CD4-positive, alpha-beta T cell treated with Interleukin-2 at 100 ng/mL for 4 hours (primary cell): Measurements from ENCODE around the gene NGFR.
"Not testable (repeated sequence)": the region's sequence is repeated elsewhere in the genome, so short reads cannot be mapped to it uniquely, and the experiment has no call there.

ENCODE experiments used
- DNase-seq: peaks from one replicate; pipeline ENCODE4 v3.0.0-alpha.2; 2020; ENCODE audit warnings: low spot score

NGFR gene

GRCh38 chr17:49496183-49496866, 1.2 kb downstream of the NGFR start:
- DNase-seq = peak; percentile 82

DNA sequence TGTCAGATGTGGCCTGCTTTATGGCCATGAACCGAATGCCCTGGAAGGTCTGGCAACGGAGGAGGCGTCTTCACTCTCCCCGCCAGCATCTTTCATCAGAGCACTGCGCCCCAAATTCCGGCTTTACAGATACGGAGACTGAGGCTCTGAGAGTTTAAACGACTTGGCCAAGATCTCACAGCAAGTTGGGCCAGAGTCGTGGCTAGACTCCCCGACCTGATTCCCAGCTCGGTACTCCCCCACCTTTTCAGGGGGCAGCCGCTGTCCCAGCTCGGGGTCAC, 1.7 kb downstream of the NGFR start:
- DNase-seq = no peak

DNA sequence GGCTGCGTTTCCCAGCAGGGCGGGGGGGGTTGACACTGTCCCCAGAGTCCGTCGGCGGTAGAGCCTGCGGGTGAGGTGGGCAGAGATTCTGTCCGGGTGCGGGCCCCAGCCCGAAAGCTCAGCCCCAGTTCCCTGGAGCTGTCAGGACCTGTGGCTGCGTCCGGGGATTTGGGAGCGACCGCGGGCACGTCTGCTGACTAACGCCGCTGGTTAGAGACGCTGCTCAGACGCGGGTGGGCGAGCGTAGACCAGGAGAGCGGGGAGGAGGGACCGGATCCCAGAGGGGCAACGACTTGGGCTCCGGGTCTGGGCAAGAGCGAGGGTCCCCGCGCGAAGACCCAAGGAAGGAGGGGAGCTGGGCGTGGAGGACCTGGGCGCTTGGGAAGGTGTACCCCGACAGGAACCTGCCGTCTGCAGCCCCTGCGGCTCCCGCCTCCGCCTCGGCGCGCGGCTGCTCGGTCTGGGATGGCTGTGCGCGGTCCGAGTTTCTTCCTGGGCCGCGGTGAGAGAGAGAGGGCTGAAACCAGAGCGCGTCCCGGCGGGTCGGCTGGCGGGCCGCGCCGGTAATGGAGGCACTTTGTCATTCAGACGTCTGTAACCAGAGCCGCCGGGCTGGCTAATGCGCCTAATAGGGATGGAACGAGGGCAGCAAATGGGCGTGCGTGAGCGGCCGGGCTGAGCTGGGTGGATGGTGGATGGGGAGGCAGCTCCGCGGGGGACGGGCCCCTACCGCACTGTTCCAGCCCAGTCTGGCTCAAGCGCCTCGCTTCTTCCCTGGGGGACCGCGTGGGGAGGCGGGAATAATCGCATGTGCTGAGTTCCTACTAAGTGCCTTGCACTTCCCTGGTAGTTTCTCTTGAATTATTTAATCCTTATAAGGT, 2.3 kb downstream of the NGFR start:
- DNase-seq = no peak

DNA sequence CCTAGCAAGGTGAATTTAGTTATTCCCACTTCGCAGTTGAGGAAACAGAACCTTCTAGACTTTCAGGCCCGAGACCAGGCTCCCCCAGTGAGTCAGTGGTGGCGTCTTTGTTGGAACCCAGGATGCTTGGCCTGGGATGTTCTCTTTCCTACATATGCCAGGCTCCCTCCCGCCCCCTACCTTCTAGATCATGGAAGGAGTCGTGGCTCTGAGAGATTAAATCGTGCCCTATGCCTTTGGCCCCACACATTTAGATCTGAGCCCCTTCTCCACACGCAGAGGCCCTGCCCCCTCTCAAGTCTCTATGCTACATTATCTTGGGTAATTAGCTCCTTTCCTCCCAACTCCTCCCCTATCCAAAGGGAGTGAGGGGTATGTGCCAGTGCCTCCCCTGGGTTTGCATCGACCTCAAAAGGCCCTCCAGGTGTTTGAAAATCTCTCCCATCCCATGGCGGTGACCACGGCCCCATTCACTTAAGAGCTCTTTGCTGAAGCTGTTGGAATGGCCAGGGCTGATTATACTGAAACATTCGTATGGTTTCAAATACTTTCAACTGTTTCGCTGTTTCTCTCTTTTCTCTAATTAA, 3.0 kb downstream of the NGFR start:
- no peak for DNase-seq

DNA sequence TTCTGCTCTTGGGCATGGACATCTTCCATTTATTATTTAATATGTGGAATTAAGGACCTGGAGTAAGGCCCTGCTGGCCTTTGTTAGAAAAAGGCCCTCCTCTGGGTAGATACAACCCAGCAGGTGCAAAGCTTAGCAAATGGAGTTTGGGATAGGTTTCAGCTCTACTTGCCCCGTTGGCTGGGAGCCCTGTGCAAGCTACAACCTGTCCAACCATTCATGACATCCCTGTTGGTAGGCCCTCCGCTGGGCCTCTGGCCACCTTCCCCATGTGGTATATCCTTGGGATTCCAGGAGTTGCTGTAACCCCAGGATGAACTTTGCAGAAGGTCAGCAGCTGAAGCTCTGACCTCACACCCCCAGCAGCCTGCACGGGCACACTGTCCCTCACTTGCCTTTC, 6.4 kb downstream of the NGFR start:
- no peak for DNase-seq

DNA sequence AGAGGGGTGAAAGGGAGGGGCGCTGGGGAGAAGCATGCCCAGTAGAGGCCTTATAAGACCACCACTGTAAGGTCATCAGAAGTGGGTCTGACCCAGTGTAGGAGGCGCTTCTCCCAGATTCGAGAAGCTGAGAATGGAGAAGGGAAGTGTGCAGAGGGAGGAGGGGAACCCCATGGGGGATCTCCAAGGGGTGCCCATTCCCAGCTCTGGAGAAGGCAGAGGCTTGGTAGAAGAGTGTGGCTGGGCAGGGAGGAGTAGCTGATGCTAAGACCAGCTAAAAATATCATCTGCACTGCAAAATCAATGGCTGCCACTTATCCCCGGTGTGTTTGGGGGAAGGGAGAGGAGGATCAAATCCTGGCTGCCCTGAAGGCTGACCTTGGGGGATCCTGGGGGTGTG, 7.2 kb downstream of the NGFR start:
- no peak for DNase-seq

GRCh38 chr17:49502680-49503079, 7.6 kb downstream of the NGFR start:
- DNase-seq = not testable (repeated sequence)

GRCh38 chr17:49504369-49504768, 9.3 kb downstream of the NGFR start:
- no peak for DNase-seq

DNA sequence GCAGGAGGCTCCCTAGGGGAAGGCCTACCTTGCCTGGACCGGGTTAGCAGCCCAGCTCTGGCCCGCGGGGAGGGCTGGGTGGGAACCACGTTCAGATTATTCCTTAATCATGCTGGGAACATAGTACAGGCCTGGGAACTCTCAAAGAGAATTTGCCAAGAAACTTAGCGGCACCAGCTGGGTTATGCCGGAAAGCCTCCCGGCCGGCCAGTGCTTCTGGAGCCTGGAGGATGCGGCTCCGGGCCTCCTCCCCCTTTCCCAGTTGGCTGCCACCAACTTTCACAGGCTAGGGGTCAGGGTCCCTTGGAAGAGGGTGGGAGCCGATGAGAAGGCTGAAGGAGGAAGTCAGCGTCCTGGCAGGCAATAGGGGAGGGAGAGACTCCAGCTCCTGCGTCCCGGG, 10.8 kb downstream of the NGFR start:
- no peak for DNase-seq

DNA sequence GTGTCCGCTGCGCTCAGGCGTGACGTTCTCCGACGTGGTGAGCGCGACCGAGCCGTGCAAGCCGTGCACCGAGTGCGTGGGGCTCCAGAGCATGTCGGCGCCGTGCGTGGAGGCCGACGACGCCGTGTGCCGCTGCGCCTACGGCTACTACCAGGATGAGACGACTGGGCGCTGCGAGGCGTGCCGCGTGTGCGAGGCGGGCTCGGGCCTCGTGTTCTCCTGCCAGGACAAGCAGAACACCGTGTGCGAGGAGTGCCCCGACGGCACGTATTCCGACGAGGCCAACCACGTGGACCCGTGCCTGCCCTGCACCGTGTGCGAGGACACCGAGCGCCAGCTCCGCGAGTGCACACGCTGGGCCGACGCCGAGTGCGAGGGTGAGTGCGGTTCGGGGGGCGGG, 11.2 kb downstream of the NGFR start:
- no peak for DNase-seq

DNA sequence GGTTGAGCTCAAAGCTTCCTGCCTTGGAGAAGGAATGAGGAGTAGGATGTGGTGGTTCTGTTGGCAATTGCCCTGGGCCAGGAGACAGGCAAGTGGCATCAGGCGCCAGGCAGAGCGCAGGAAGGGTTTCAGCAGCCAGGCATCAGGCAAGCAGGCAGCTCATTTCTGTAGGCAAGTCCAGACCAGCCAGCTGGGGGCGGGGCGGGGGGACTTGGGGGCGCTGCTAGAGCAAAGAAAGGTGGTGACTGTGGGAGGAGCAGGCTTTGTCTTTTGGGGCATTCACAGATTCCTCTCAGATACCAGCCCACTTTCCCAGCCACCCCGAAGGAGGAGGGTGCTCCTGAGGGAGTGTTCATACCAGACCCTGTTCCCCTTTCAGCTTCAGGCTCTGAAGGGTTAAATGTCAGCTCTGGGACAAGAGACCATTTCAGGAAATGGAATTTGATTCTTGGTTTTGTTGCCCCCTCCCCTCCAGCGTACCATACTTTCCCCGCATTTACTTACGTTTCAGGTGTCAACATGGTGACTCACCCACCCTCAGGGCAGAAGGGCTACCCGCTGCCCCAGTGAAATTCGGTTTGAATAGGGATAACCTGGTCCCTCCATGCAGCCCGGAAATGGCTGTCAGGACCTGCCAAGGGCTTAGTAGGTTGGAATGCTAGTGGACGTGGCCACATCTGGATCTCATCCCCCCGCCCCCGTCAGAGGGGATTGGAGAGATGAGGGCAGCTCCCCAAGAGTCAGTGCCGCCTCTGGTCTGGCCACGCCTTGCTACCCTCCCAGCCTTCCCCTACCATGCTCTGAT, 13.2 kb downstream of the NGFR start:
- DNase-seq = no peak

- no peak for DNase-seq
Measured at GRCh38 chr17:49508866-49509587, 13.9 kb downstream of the NGFR start.

GRCh38 chr17:49509588-49509917, 14.5 kb downstream of the NGFR start:
- DNase-seq = no peak

GRCh38 chr17:49510059-49510719, 15.1 kb downstream of the NGFR start:
- DNase-seq = no peak

DNA sequence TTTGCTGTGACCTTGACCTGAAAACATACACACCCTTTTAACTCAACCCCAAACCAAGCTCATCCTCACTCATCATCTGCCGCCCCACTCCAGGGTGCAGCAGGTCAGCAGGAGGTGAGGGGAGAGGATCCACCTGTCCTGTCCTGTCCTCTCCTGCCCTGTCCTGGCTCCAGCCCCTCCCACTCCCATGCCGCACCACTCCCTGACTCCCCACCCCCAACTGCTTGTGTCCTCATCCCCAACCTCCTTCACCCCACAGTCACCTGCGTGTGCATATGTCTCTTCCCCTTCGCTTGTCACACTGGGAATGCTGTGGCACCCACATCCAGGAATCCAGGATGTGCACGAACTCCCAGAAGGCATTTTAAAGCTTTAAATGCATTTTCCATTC, 15.6 kb downstream of the NGFR start:
- no peak for DNase-seq

DNA sequence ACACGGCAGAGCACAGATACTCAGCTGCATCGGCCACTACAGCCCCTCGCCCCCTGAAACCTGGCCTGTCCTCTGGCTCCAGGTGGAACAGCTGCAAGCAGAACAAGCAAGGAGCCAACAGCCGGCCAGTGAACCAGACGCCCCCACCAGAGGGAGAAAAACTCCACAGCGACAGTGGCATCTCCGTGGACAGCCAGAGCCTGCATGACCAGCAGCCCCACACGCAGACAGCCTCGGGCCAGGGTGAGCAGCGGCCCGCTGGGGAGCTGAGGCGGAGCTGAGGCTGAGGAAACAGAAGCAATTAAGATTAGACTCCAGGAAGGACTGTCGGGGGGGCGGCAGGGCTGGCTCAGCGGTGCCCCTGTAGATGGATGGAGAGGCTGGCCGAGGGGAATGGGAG, 16.7 kb downstream of the NGFR start:
- DNase-seq = no peak

- DNase-seq = no peak
Measured at GRCh38 chr17:49512296-49513043, 17.4 kb downstream of the NGFR start.

GRCh38 chr17:49513044-49513395, 17.9 kb downstream of the NGFR start:
- no peak for DNase-seq

DNA sequence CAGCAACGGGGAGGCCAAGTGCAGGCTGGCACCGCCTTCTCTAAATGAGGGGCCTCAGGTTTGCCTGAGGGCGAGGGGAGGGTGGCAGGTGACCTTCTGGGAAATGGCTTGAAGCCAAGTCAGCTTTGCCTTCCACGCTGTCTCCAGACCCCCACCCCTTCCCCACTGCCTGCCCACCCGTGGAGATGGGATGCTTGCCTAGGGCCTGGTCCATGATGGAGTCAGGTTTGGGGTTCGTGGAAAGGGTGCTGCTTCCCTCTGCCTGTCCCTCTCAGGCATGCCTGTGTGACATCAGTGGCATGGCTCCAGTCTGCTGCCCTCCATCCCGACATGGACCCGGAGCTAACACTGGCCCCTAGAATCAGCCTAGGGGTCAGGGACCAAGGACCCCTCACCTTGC, 18.5 kb downstream of the NGFR start:
- no peak for DNase-seq

DNA sequence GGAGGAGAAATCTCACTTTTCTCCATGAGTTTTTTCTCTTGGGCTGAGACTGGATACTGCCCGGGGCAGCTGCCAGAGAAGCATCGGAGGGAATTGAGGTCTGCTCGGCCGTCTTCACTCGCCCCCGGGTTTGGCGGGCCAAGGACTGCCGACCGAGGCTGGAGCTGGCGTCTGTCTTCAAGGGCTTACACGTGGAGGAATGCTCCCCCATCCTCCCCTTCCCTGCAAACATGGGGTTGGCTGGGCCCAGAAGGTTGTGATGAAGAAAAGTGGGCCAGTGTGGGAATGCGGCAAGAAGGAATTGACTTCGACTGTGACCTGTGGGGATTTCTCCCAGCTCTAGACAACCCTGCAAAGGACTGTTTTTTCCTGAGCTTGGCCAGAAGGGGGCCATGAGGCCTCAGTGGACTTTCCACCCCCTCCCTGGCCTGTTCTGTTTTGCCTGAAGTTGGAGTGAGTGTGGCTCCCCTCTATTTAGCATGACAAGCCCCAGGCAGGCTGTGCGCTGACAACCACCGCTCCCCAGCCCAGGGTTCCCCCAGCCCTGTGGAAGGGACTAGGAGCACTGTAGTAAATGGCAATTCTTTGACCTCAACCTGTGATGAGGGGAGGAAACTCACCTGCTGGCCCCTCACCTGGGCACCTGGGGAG, 19.1 kb downstream of the NGFR start:
- no peak for DNase-seq
